D341Med (cell line): ENCODE results near the gene PPP1R9A.
A peak's percentile ranks its signal among the peaks of the same experiment; 100 is the strongest.

Source experiments
- DNase-seq: peaks from one replicate; pipeline ENCODE4 v3.0.0; 2012; ENCODE audit warnings: low spot score

The PPP1R9A gene

DNA sequence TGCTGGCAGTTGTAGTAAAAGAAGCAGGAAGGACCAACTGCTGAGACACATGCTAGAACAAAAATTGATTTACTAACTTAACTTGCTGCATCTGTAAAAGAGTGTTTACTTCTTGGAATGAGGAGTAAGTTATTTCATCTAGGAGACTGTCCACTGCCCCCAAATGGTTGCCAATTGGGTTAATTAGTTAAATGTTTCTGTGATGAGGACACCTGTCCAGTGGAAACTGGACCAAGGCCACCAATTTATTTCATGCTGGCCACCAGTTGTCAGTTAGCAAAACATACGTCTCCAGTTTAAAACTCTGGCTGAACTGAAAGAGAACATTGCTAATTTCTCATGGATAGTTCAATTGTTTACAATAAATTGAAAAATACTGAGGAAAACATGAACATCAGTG is 191.7 kb downstream of the PPP1R9A start:
- DNase-seq, result no peak

- no peak for DNase-seq
These were observed 194.0 kb downstream of the PPP1R9A start for GRCh38 chr7:95101422-95101821.

GRCh38 chr7:95102662-95103061 is 195.3 kb downstream of the PPP1R9A start:
- DNase-seq, result no peak

GRCh38 chr7:95104739-95105138 is 197.3 kb downstream of the PPP1R9A start:
- DNase-seq, result no peak

DNA sequence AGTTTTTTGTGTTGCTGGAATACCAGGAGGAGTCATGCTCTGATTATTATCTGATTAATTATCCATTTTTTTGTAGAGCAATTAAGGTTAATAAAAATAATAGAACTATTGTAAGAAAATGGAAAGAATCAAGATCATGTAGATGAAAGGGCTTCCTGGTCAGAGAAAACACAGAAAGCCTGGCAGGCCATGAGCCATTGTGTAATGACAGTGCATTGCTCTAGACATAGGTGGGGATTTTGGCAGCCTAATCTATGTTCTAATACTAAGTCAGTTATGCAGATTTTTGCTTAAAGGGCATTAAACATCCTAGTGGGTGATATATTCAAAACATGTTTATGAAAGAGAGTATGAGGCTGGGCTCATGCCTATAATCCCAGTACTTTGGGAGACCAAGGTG is 198.2 kb downstream of the PPP1R9A start:
- no peak for DNase-seq

GRCh38 chr7:95106401-95106800 is 199.0 kb downstream of the PPP1R9A start:
- no peak for DNase-seq

DNA sequence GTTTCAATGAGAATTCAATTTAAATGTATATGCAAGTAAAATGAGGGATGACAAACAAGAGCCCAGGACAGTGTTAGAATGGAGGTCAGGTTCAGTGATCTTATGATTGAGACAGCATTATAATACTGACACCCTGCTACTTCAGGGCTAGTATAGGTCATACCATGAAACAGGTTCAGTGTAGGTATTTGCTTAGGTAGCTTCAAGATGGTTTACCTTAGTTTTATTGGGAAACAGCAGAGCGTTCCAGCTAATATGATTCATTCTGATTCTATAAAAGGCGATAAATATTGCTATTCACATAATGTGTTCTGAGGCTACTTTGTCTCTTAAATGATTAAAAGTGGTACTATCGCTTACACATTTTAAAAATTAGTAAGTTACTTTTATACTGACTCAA is 203.3 kb downstream of the PPP1R9A start:
- no peak for DNase-seq

GRCh38 chr7:95113590-95113989 is 206.2 kb downstream of the PPP1R9A start:
- no peak for DNase-seq

- DNase-seq, result no peak
These were observed 218.8 kb downstream of the PPP1R9A start for GRCh38 chr7:95126053-95126709.

- DNase-seq, result no peak
These were observed 225.1 kb downstream of the PPP1R9A start for GRCh38 chr7:95132500-95132899.

GRCh38 chr7:95139922-95140321 is 232.5 kb downstream of the PPP1R9A start:
- DNase-seq, result no peak

DNA sequence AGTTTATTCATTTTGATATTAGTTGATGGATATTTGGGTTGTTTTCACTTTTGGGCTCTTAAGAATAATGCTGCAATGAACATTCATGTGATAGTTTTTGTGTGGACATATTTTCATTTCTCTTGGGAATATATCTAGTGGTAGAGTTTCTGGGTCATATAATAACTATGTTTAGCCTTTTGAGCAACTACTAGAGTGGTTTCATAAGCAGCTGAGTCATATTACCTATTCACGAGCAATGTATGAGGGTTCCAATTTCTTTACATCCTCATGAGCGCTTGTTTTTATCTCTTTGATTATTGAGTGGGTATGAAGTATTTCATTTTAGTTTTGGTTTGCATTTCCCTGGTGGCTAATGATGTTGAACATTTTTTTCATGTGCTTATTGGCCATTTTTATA is 234.4 kb downstream of the PPP1R9A start:
- no peak for DNase-seq

DNA sequence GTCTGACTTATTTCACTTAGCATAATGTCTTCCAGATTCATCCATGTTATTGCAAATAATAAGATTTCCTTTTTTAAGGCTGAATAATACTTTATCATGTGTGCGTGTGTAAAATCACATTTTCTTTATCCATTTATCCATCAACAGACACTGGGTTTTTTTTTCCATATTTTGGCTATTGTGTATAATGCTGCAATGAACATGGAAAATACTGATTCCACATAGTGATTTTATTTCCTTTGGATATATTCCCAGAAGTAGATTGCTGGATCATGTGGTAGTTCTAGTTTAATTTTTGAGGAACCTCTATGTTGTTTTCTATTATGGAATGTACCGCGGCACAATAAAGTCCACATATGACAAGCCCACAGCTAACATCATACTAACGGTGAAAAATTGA is 236.9 kb downstream of the PPP1R9A start:
- no peak for DNase-seq

DNA sequence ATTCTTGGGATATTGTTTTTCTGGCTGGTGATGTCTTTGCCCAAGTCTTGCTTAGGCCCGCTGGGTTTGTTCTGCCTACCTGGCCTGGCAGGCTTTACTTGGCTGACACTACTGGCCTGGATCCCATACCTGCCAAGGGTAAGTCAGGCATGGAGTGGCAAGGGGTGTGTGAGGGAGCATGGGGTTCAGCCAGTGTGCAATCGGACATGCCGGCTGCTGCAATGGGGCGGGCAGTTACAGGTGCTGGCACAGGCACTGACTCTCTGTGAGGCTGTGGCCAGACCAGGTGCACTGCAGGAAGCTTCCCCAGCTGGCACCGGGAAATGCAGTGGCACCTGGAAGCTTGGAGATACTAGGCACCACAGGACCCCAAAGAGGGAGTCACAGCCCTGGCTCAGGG is 248.6 kb downstream of the PPP1R9A start:
- DNase-seq, result no peak

DNA sequence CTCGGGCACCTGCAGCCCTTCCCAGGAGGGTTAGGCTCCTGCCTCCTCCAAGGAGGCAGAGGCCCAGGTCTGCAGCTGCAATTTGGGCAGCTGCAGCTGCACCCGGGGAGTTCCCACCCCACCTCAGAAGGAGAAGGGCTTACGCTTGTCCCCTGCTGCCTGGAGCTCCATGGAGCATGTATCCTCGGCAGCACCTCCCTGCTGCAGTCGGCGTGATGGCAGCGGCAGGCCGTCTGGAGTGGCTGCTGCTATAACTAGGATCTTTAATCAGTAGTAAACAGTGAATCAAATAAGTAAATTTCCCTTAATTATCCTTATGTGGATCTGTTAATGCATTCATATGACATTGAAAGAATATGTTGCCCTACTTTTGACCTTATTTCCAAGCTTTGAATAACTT is 250.0 kb downstream of the PPP1R9A start:
- no peak for DNase-seq

GRCh38 chr7:95169678-95170077 is 262.3 kb downstream of the PPP1R9A start:
- DNase-seq, result no peak

GRCh38 chr7:95172420-95172819 is 265.0 kb downstream of the PPP1R9A start:
- no peak for DNase-seq

GRCh38 chr7:95190515-95190914 is 283.1 kb downstream of the PPP1R9A start:
- DNase-seq, result no peak

DNA sequence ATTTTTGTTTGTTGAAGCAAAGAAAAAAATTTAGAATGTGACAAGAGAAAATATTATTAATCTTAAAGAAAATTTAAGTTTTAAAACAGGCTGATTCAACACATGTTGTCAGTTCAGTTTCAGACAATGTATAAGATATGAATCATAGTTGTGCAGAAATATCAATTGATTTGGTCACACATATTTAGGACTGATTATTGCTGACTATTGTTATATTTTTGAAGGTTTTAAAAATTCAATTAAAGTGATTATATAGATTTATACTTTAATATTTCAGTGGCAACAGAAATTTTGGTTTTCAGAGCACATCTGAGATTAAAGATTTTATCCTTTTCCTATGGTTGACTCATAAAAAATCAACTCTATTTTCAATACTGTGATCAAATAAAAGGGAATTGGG is 284.4 kb downstream of the PPP1R9A start:
- DNase-seq, result no peak

DNA sequence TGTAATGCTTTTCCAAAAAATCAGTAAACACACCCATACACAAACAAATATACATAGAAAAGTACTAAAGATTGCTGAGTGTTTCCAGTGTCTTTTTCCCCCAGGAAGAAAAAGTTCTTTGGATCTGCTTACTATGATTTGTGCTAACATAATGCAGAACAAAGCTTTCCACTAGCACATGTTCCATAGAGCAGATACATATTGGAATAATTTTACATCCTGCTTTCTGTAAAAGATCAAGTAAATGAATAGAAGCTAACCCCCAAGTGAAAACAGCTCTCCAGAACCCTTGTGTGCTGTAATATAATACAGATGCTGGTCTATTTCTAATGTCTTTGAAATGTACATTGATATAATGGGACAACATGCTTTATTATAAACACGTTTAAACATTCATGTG is 291.5 kb downstream of the PPP1R9A start:
- DNase-seq, result no peak

- DNase-seq, result peak; percentile 57
These were observed 292.6 kb downstream of the PPP1R9A start for GRCh38 chr7:95199779-95200558.

- no peak for DNase-seq
These were observed 293.3 kb downstream of the PPP1R9A start for GRCh38 chr7:95200741-95201140.

DNA sequence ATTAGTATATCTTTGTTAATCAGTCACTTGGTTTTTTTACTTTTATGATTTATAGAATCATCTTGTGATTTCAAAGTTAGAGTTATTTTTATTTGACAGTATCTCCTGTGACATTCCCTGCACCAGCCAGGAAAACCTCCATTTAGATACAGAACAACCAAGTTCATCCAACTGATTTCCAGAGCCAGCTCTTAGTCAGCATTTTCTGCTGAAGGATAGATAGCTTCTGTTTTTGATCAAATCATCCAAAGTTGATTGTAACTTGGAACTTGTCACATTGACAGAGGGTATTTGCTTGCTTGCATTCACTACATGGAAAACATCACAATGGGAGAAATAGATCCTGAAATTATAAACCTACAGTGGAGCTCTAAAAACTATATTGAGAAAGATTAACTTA is 294.3 kb downstream of the PPP1R9A start:
- DNase-seq, result no peak

GRCh38 chr7:95204618-95205017 is 297.2 kb downstream of the PPP1R9A start:
- no peak for DNase-seq
